GM12892 (cell line): ENCODE data around the gene PRDM12.
"Not testable (repeated sequence)": the region's sequence is repeated elsewhere in the genome, so short reads cannot be mapped to it uniquely, and the experiment has no call there.

Experiments
- DNase-seq: peaks from one replicate; pipeline ENCODE4 v3.0.0; 2011; ENCODE audit not compliant: insufficient read length
- FAIRE-seq: peaks from 2 replicates; lab custom pipeline; 2011; peaks lifted over from hg19 to GRCh38; lab: Jason Lieb, UNC
- POLR2A ChIP-seq: IDR thresholded peaks from 2 replicates; pipeline ENCODE4 v1.6.1; 2011; ENCODE audit warnings: low read depth, low read length, control low read depth
- POLR2AphosphoS5 ChIP-seq: IDR thresholded peaks from 2 replicates; pipeline ENCODE4 v1.6.1; 2011; ENCODE audit warnings: low read depth, low read length, control low read depth
- TAF1 ChIP-seq: IDR thresholded peaks from 2 replicates; pipeline ENCODE4 v1.6.1; 2011; ENCODE audit warnings: low read depth, mild to moderate bottlenecking, control low read depth, low read length, borderline replicate concordance

The PRDM12 gene

DNA sequence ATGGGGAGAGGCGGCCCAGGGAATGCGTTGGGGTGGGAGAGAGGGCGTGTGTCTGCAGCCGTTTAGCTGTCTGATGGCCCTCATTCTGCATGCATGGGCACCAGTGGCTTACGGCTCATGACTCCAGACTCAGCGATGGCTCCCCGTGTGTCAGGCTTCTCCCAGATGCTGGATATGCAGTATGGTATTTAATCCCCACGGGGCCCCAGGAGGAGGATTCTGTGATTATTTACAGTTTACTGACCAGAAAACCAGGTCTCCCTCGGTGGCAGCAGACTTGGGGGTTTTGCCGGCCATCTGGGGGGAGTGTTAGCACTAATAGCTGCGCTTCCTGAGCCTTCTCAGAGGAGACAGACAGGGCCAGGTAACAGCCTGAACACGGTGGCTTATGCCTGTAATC lies 4.3 kb downstream of the PRDM12 start:
- DNase-seq (no peak), FAIRE-seq (no peak)
- TF ChIP-seq TAF1 (no peak), POLR2A (no peak), POLR2AphosphoS5 (no peak)

DNA sequence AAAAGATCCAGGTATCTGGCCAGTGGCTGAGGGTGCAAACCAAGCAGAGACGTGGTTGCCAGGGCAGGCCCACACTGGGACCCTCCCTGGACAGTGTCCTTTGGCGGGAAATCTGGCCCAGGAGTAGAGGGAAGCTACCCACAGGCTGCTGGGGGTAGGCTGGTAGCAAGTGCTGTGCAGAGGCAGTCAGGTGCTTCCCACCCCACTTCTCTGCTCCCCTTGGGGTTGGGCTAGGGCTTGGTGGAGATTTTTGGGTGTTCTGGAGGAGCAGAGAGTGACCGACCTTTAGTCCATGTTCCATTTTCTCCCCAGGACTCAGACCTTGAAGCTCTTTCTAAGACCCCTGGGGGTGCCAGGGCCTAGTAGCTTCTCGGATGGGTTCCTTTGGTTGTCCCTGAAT lies 5.6 kb downstream of the PRDM12 start:
- TF ChIP-seq TAF1 (no peak), POLR2A (no peak), POLR2AphosphoS5 (no peak)
- FAIRE-seq (no peak), DNase-seq (no peak)

DNA sequence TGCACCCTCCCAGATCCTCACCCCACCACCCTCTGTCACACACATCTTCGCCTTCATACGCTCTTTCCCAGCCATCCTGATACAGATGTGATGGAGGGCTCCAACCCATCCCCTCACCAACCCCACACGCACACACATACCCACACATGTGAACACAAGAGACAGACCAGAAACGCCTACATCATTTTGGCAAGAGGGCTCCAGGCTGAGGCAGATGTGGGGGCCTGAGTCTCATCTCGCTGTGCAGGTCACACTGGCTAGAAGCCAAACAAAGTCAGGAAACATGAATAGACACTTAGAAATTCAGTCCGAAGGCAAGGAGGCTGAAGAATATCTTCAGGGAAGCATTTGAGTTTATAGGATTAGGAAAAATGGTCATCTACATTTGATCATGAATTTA lies 6.2 kb downstream of the PRDM12 start:
- DNase-seq (no peak), FAIRE-seq (no peak)

DNA sequence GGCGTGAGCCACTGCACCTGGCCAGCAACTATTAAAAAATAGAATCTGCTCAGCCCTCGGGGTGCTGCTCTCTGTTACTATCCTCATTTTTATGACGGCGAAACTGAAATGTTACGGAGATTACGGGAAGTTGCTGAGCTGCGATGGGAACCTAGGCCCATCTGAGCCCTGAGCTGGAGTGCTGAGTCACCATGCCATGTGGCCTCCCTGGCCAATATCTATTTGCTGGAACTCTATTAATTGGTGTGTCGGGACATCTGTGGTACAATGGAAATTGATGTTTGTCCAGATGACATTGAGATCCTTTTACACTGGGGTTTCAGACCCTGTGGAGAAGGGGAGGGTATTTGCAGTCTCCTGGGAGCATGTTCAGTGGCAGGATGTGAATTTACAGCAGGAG lies 8.1 kb downstream of the PRDM12 start:
- FAIRE-seq (no peak), DNase-seq (no peak)
- no peak for TF ChIP-seq POLR2AphosphoS5
- no peak for TF ChIP-seq POLR2A
- no peak for TF ChIP-seq TAF1

More for the DNA sequence above, 6.2 kb downstream of the PRDM12 start:
- TF ChIP-seq POLR2AphosphoS5 (no peak), POLR2A (no peak), TAF1 (no peak)

DNA sequence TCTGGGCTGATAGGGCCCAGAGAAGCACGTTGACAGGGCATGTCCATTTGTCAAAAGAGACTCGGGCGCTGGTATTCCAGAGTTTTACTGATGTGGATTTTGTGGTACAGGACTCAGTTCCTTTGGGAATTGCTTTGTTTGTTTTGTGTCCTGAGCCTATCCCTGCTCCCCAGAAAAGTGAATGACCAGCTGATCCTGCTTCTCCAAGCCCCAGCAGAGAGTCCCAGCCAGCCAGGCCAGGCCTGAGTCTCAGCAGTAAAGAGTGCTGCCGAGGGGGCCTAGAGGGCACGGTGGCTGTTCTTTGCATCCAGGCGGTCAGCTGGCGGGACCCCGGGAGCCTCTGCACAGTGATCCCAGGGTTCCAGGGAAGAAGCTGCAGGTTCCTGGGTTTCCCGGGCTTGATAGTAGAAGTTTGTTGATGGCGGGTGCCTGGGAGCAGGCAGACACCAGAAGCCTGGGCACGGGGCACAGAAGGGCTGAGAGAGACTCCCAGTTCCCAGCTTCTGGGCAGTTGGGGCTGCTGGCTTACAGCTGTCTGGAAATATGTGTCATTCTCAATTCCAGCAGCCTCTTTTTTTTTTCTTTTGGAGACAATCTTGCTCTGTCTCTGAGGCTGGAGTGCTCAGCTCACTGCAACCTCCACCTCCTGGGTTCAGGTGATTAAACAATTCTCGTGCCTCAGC lies 8.7 kb downstream of the PRDM12 start:
- FAIRE-seq, result no peak
- TF ChIP-seq POLR2A (no peak), TAF1 (no peak), POLR2AphosphoS5 (no peak)
- no peak for DNase-seq

DNA sequence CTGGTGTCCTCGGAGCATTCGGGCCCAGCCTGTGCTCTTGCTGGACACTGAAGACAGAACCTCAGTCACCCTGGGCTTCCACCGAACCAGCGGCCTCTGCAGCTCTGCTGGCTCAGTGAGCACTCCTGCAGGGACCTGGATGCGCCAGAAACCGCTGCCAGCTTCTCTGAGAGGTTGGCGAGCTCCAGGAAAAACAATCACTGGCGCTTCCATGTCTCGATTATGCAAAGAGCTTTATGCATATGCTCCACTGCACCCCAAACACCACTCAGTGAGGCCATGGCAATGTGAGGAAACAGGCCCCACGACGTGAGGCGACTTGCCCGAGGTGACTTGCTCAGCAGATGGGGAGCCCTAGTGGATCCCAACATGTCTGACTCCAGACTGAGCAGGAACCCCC lies 11.0 kb downstream of the PRDM12 start:
- FAIRE-seq (no peak), DNase-seq (no peak)
- TF ChIP-seq POLR2A, result no peak
- no peak for TF ChIP-seq POLR2AphosphoS5
- TF ChIP-seq TAF1, result no peak

DNA sequence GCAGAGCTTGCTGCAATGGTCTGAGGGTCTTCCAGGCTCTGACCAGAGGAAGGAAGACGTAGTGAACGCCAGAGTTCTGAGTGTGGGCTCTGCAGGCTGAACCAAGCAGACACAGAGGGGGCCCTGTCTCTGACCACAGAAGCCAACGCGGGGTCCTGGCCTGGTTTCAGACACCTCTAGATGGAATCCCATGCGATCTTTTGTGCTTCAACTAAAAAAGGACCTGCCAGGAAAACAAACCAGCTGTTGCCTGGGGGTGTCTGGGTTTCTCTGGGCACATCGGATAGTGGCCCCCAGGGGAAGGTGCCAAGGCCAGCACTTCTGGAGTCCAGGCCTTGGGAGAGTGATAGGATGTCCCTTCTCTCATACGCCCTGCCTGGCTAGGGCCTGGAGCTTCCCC lies 12.9 kb downstream of the PRDM12 start:
- DNase-seq, result no peak
- no peak for FAIRE-seq
- TF ChIP-seq TAF1 (no peak), POLR2AphosphoS5 (no peak), POLR2A (no peak)

DNA sequence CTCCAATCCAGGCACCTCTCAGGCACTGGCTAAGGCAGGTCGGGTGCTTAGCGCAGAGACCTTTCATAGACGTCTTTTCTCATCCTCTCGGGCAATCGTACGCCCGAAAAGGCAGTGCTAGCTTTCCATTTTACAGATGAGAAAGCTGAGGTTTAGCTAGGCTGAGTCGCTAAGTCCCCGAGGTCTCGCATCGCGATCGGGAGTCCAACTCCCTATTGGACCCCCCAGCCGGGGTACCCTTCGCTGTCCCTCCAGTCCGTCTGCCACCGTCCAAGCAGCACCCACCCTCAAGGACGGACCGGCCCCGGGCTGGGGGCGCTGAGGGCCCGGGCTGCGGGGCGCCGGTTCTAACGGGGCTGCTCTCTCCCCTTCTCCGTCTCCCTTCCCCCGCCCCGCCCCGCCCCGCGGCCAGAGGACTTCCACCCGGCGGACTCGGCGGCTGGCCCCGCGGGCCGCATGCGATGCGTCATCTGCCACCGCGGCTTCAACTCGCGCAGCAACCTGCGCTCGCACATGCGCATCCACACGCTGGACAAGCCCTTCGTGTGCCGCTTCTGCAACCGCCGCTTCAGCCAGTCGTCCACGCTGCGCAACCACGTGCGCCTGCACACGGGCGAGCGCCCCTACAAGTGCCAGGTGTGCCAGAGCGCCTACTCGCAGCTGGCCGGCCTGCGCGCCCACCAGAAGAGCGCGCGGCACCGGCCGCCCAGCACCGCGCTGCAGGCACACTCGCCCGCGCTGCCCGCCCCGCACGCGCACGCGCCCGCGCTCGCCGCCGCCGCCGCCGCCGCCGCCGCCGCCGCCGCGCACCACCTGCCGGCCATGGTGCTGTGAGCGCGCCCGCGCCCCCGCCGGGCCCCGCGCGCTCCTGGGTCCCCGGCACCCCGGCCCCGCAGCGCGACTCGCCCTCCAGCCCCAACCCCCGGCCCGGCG lies 16.7 kb downstream of the PRDM12 start:
- DNase-seq (peak; percentile 61), FAIRE-seq (peak; percentile 21)
- TF ChIP-seq POLR2AphosphoS5, result no peak
- no peak for TF ChIP-seq POLR2A
- no peak for TF ChIP-seq TAF1

DNA sequence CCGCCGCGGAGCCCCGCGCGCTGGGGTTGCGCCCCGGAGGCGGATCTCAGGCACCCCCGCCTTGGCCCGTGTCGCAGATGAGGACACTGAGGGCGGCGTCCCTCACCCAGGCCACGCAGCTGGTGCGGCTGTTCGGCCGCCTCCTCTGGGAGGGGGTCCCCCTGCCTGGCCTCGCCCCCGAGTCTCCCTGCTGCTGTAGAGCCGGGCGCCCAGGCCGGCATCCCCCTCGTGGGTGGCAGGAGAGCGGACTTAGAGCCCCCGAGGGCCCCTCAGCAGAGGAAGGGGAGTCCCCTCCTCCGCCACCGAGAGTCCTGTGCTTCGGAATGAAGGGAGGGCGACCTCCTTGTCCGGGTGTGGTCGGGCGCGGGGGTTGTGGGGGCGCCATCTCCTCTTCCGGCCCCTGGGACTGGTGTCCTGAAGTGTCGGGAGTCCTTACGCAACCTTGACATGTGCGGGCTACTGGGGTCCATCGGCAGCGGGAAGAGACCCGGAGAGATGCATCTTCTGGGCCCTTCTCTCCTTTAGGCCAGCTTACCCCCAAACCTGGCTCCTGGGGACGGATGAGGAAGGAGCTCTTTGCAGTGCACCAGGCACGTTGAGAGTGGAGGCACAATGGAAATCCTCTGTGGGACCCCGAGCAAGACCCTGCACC lies 17.5 kb downstream of the PRDM12 start:
- FAIRE-seq (peak; percentile 14), DNase-seq (no peak)
- TF ChIP-seq POLR2AphosphoS5 (no peak), POLR2A (no peak), TAF1 (no peak)

DNA sequence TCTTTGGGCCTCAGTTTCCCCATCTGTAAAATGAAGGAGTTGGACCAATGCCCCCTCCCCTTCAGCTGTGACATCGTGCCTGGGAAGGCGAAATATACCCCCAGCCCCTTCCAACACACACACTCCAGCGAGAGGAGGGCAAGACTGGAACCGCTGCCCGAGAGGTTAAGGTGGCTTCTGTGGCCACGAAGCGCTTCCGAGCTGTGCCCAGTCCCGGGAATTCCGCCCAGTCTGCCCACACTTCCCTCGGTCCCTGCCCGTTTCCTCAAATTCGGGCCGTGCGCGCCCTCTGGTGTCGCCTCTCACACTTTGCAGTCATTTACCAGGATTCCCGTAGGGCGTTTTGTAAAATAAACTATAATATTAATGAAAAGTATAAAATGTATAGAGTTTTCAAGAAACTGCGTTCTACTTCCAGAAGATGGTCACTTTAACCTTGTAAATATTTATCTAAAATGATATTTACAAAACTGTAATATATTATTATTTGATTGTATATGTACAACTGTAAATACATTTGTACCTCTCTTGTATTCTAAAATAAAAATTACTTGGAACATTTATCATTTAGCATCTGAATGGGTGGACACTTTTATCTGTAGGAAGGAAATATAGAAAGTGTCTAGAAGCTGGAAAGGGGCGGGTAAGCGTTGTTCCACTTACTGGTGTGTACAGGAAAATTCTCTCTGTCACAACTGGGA lies 18.2 kb downstream of the PRDM12 start:
- peak; percentile 67 for FAIRE-seq
- peak; percentile 58 for DNase-seq
- TF ChIP-seq POLR2AphosphoS5 (no peak), TAF1 (no peak), POLR2A (no peak)

DNA sequence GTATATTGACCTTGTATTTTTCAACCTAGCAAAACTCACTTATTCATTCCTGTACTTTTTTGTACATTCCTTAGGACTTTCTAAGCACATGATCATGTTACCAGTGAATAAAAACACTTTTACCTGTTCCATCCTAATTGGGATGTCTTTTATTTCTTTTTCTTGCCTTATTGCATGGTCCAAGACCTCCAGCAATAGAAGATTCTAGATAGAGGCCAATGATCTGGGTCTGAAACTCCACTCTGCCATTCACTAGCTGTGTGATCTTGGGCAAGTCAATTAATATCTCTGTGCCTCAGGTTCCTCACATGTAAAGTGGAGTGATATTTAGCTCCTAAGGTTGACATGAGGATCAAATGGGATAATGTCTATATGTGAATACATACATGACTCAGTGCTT lies 20.7 kb downstream of the PRDM12 start:
- TF ChIP-seq TAF1, result no peak
- no peak for TF ChIP-seq POLR2AphosphoS5
- no peak for TF ChIP-seq POLR2A
- FAIRE-seq (no peak), DNase-seq (no peak)

DNA sequence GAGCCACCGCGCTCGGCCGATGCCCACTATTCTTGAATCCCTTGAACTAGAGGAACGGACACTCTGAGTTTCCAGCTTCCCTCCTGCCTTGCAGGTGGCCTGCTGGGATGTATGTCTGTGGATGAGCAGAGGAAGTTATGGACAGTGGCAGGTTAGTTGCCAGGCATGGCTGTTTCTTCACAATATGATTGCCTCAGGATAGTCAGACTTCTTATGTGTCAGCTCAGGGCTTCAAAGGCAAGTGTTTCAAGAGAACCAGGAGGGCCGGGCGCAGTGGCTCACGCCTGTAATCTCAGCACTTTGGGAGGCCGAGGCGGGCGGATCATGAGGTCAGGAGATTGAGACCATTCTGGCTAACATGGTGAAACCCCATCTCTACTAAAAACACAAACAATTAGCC lies 21.6 kb downstream of the PRDM12 start:
- FAIRE-seq, DNase-seq: not testable (repeated sequence)
